HEK293T (cell line): ENCODE measurements around the gene CCM2.

ENCODE experiments used
- ARNT ChIP-seq: fragments of 450-650 bp; IDR thresholded peaks from 2 replicates; pipeline ENCODE4 v1.6.1; 2017; ENCODE audit warnings: mild to moderate bottlenecking
- FOXA1 ChIP-seq: fragments of 450-650 bp; IDR thresholded peaks from 2 replicates; pipeline ENCODE4 v1.6.1; 2016; ENCODE audit warnings: mild to moderate bottlenecking
- HDGF ChIP-seq: fragments of 450-650 bp; IDR thresholded peaks from 2 replicates; pipeline ENCODE4 v1.6.1; 2017; ENCODE audit warnings: antibody characterized with exemption, borderline replicate concordance
- L3MBTL2 ChIP-seq: fragments of 450-650 bp; conservative IDR thresholded peaks from 2 replicates; pipeline ENCODE4 v1.6.1; 2016; ENCODE audit warnings: mild to moderate bottlenecking
- NFRKB ChIP-seq: fragments of 450-650 bp; IDR thresholded peaks from 2 replicates; pipeline ENCODE4 v1.6.1; 2016; ENCODE audit warnings: mild to moderate bottlenecking, moderate library complexity
- SP1 ChIP-seq: fragments of 450-650 bp; IDR thresholded peaks from 2 replicates; pipeline ENCODE4 v1.6.1; 2017
- TF ChIP-seq, protein P1 (sequence below): fragments of 450-650 bp; IDR thresholded peaks from 2 replicates; pipeline ENCODE4 v1.6.1; 2016

DNA sequence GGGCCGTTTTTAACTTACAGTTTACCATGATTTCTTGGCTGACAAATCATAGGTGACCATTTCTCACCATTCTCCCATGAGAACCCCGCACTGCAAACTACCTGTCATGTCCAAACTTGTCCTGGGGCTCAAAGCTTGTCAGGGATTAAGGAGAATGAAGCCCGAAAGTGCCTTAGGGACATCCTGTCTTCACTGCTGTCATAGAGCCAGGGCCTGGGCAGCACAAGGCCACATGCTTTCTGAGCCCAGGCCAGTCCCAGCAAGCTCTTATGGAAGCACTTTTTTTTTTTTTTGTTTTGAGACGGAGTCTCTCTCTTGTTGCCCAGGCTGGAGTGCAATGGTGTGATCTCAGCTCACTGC, 33.9 kb downstream of the CCM2 start:
- TF ChIP-seq L3MBTL2 (no peak), SP1 (no peak), HDGF (no peak), NFRKB (no peak), FOXA1 (no peak), ARNT (no peak)
- TF ChIP-seq, protein P1, sequence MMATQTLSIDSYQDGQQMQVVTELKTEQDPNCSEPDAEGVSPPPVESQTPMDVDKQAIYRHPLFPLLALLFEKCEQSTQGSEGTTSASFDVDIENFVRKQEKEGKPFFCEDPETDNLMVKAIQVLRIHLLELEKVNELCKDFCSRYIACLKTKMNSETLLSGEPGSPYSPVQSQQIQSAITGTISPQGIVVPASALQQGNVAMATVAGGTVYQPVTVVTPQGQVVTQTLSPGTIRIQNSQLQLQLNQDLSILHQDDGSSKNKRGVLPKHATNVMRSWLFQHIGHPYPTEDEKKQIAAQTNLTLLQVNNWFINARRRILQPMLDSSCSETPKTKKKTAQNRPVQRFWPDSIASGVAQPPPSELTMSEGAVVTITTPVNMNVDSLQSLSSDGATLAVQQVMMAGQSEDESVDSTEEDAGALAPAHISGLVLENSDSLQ = no peak
